Natural killer cell (primary cell): Measurements from ENCODE around the gene BET1. TPM values are rescaled to one million over a fixed set of nuclear protein-coding genes. Genes with fewer than 3 reads are reported as not detected.

Experiments used
- ATAC-seq, 3 donors: fragments of 150-1000 bp in 2 of 3; fragments of 200-7000 bp in 1 of 3; cut with Tn5 transposase; 1 replicate in 1 of 3; 2 replicates in 2 of 3; pipeline ENCODE4 v1.10.0; 2021; ENCODE audit warnings: mild to moderate bottlenecking in 2 of 3, moderate library complexity in 2 of 3
- DNase-seq, 2 donors: peaks; one replicate each; pipeline versions ENCODE4 v3.0.0 to v3.0.0-alpha.2; 2013 to 2021; ENCODE audit warnings: mixed read lengths in 1 of 2
- H3K27ac ChIP-seq: one replicate; pipeline ENCODE4 v1.5.1; 2013; ENCODE audit warnings: mild to moderate bottlenecking, low read length
- H3K27me3 ChIP-seq: one replicate; pipeline ENCODE4 v1.6.1; 2013; ENCODE audit warnings: low read length; ENCODE audit not compliant: control insufficient read depth, insufficient read depth
- H3K36me3 ChIP-seq: one replicate; pipeline ENCODE4 v1.6.1; 2013; ENCODE audit warnings: low read length; ENCODE audit not compliant: control insufficient read depth, insufficient read depth
- H3K4me1 ChIP-seq: one replicate; pipeline ENCODE4 v1.6.1; 2013; ENCODE audit warnings: low read length; ENCODE audit not compliant: control insufficient read depth, insufficient read depth
- H3K4me3 ChIP-seq: one replicate; pipeline ENCODE4 v1.5.1; 2013; ENCODE audit warnings: low read length
- H3K9me3 ChIP-seq: one replicate; pipeline ENCODE4 v1.6.1; 2013; ENCODE audit warnings: low read length; ENCODE audit not compliant: control insufficient read depth, insufficient read depth
- H3K27ac Mint-ChIP-seq, 2 donors: one replicate each; pipeline ENCODE4 v1.8.0; 2022; ENCODE audit warnings: mild to moderate bottlenecking in 2 of 2, mixed read lengths in 2 of 2, moderate library complexity in 1 of 2
- H3K27me3 Mint-ChIP-seq, 2 donors: one replicate each; pipeline ENCODE4 v1.8.0; 2022; ENCODE audit warnings: low read depth in 2 of 2, mixed read lengths in 2 of 2
- H3K36me3 Mint-ChIP-seq: one replicate; pipeline ENCODE4 v1.8.0; 2022; ENCODE audit warnings: mixed read lengths
- H3K4me1 Mint-ChIP-seq, 2 donors: one replicate each; pipeline ENCODE4 v1.8.0; 2022; ENCODE audit warnings: mixed read lengths in 2 of 2
- H3K4me3 Mint-ChIP-seq: one replicate; pipeline ENCODE4 v1.8.0; 2022; ENCODE audit warnings: mild to moderate bottlenecking, moderate library complexity, mixed read lengths
- H3K9me3 Mint-ChIP-seq, 2 donors: one replicate each; pipeline ENCODE4 v1.8.0; 2022; ENCODE audit warnings: mixed read lengths in 2 of 2
- CTCF ChIP-seq: fragments of 200-600 bp; IDR thresholded peaks from one replicate; pipeline ENCODE4 v1.8.0; 2022; ENCODE audit warnings: antibody characterized with exemption
- WGBS: methylation state at CpG from one replicate; pipeline ENCODE4 v1.1.7; 2013; ENCODE audit warnings: missing lambda C conversion rate; ENCODE audit not compliant: insufficient coverage; 5-methylcytosine and 5-hydroxymethylcytosine counted together
- intact Hi-C: fragments of 100-400 bp; cut with micrococcal nuclease; formaldehyde crosslinking; loops from one replicate; pipeline ENCODE4 v1.14.2; 2022
- total RNA-seq, 4 donors: library from RNA; stranded (reverse); fragments of 120-200 nt in 1 of 4; gene quantifications; one replicate each; pipeline versions ENCODE4 v1.2.3 to v1.2.4, GENCODE V29; 2013 to 2022

Gene BET1
- total RNA-seq, 3 donors from 2014 or later (not counting 1 experiment from before 2014, with no cell fraction given), result 13.1 to 14.0 (median 13.9) TPM

- peaks cover 40 to 88% of the 10 kb centered on the region in 2 donors for H3K27me3 Mint-ChIP-seq
- H3K9me3 ChIP-seq, result no peaks in the 10 kb centered on the region
- no peak overlapping the region for H3K27ac Mint-ChIP-seq
- H3K36me3 Mint-ChIP-seq, result peaks cover 7% of the 10 kb centered on the region
- H3K36me3 ChIP-seq, result no peaks in the 10 kb centered on the region
- no peaks in the 10 kb centered on the region for H3K9me3 Mint-ChIP-seq
- DNase-seq, result no peak
- no peak overlapping the region for H3K4me3 ChIP-seq
- H3K4me1 ChIP-seq, result no peaks in the 10 kb centered on the region
- H3K4me3 Mint-ChIP-seq, result no peak overlapping the region
- H3K4me1 Mint-ChIP-seq, result no peaks in the 10 kb centered on the region
- H3K27me3 ChIP-seq, result peaks cover 7% of the 10 kb centered on the region
- H3K27ac ChIP-seq, result no peak overlapping the region
- ATAC-seq, result no peak
- intact Hi-C loops, result no loop called here
- no peak for TF ChIP-seq CTCF
Measured at GRCh38 chr7:94041529-94041928, 37.4 kb upstream of the BET1 start.

- TF ChIP-seq CTCF, result no peak
- no peak overlapping the region for H3K4me3 Mint-ChIP-seq
- Histone ChIP-seq H3K4me3 (no peak overlapping the region), H3K36me3 (no peaks in the 10 kb centered on the region), H3K27ac (no peak overlapping the region), H3K9me3 (no peaks in the 10 kb centered on the region), H3K4me1 (no peaks in the 10 kb centered on the region), H3K27me3 (peaks cover 7% of the 10 kb centered on the region)
- intact Hi-C loops, result no loop called here
- no peaks in the 10 kb centered on the region for H3K9me3 Mint-ChIP-seq
- DNase-seq, result no peak
- H3K27me3 Mint-ChIP-seq, result peaks cover 36 to 76% of the 10 kb centered on the region in 2 donors
- H3K36me3 Mint-ChIP-seq, result no peaks in the 10 kb centered on the region
- WGBS, result 36% methylated on average over 2 of the region's 2 CpGs
- H3K4me1 Mint-ChIP-seq, result no peaks in the 10 kb centered on the region
- no peak for ATAC-seq
- H3K27ac Mint-ChIP-seq, result no peak overlapping the region
Measured at GRCh38 chr7:94040254-94040653, 36.1 kb upstream of the BET1 start.

- Mint-ChIP-seq H3K4me1 (no peaks in the 10 kb centered on the region), H3K9me3 (no peaks in the 10 kb centered on the region), H3K27me3 (peaks cover 36 to 70% of the 10 kb centered on the region in 2 donors), H3K4me3 (no peak overlapping the region), H3K27ac (no peak overlapping the region), H3K36me3 (no peaks in the 10 kb centered on the region)
- Histone ChIP-seq H3K27ac (no peak overlapping the region), H3K4me3 (no peak overlapping the region), H3K27me3 (peaks cover 7% of the 10 kb centered on the region), H3K4me1 (no peaks in the 10 kb centered on the region), H3K36me3 (no peaks in the 10 kb centered on the region), H3K9me3 (no peaks in the 10 kb centered on the region)
- no peak for ATAC-seq
- no peak for TF ChIP-seq CTCF
- DNase-seq, result no peak
- 45% methylated on average over 5 of the region's 9 CpGs for WGBS
- intact Hi-C loops, result no loop called here
Measured at GRCh38 chr7:94039368-94040035, 35.3 kb upstream of the BET1 start.

GRCh38 chr7:94031865-94032264, 27.7 kb upstream of the BET1 start:
- 74% methylated on average over 2 of the region's 2 CpGs for WGBS
- Histone ChIP-seq H3K36me3 (no peaks in the 10 kb centered on the region), H3K9me3 (no peaks in the 10 kb centered on the region), H3K4me1 (peaks cover 3% of the 10 kb centered on the region), H3K27me3 (peaks cover 2% of the 10 kb centered on the region), H3K4me3 (no peak overlapping the region), H3K27ac (no peak overlapping the region)
- intact Hi-C loops, result no loop called here
- H3K27ac Mint-ChIP-seq, result no peak overlapping the region
- H3K9me3 Mint-ChIP-seq, result no peaks in the 10 kb centered on the region
- DNase-seq, result no peak
- H3K4me1 Mint-ChIP-seq, result peaks cover 34 to 41% of the 10 kb centered on the region in 2 donors
- H3K4me3 Mint-ChIP-seq, result peak overlapping the region; percentile 5
- H3K36me3 Mint-ChIP-seq, result no peaks in the 10 kb centered on the region
- peaks cover 20 to 43% of the 10 kb centered on the region in 2 donors for H3K27me3 Mint-ChIP-seq
- TF ChIP-seq CTCF, result no peak
- no peak for ATAC-seq
